ENCODE results near the gene MT1A. TPM values are rescaled to one million over a fixed set of nuclear protein-coding genes. Genes with fewer than 3 reads are reported as not detected.

MT1A gene
- total RNA-seq, result 0.60 and 4.1 TPM in 2 replicates

- intact Hi-C loops (cut with micrococcal nuclease), result no loop called here
- Mint-ChIP-seq H3K27me3 (ENCODE audit: insufficient read depth) (peaks cover 71% of the 10 kb centered on the region), H3K27ac (no peak within 1 kb of the TSS), H3K36me3 (ENCODE audit: low read depth) (no peaks in the 10 kb centered on the region), H3K4me1 (ENCODE audit: low read depth) (peaks cover 32% of the 10 kb centered on the region), H3K9me3 (no peaks in the 10 kb centered on the region), H3K4me3 (peak within 1 kb of the TSS; percentile 78)
- DNase-seq (ENCODE audit: low spot score), result no peak
Measured at GRCh38 chr16:56637814-56638750, at the start of gene MT1A. MT1A (plus strand) TSS chr16:56638666; CDS start chr16:56638739, 73 bp downstream.

DNA sequence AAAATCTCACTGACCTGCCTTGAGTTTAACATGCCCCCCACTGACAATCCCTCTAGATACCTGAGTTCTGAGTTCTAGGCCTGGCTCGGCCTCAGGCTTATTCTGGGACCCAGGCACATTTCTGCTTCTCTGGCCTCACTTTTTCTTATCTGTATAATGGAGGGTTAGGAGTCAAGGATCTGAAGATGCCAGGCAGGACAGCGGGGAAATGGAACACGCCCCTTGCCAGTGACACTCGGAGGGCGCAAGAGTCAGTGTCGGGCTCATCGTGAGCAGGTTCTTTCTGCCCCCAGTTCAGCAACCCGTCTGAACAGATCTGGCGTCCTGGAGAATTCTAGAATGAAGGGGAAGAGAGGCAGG, 49.7 kb upstream of the MT1A start:
- Mint-ChIP-seq H3K4me1 (ENCODE audit: low read depth) (peaks cover 20% of the 10 kb centered on the region), H3K27ac (no peak overlapping the region), H3K27me3 (ENCODE audit: insufficient read depth) (peaks cover 34% of the 10 kb centered on the region), H3K9me3 (no peaks in the 10 kb centered on the region), H3K4me3 (peak overlapping the region; percentile 79), H3K36me3 (ENCODE audit: low read depth) (peaks cover 3% of the 10 kb centered on the region)
- intact Hi-C loops (cut with micrococcal nuclease), result no loop called here
- DNase-seq (ENCODE audit: low spot score), result no peak

GRCh38 chr16:56589141-56590039, 49.1 kb upstream of the MT1A start, which contains the start of gene MT3:
MT3 (plus strand) TSS chr16:56589528; CDS start chr16:56589591, 63 bp downstream.
- Mint-ChIP-seq H3K27ac (no peak within 1 kb of the TSS), H3K4me3 (peak within 1 kb of the TSS; percentile 82), H3K36me3 (ENCODE audit: low read depth) (peaks cover 3% of the 10 kb centered on the region), H3K4me1 (ENCODE audit: low read depth) (peaks cover 20% of the 10 kb centered on the region), H3K27me3 (ENCODE audit: insufficient read depth) (peaks cover 34% of the 10 kb centered on the region), H3K9me3 (no peaks in the 10 kb centered on the region)
- DNase-seq (ENCODE audit: low spot score), result peak; percentile 13
- intact Hi-C loops (cut with micrococcal nuclease), result no loop called here

- peaks cover 39% of the 10 kb centered on the region for H3K27me3 Mint-ChIP-seq (ENCODE audit: insufficient read depth)
Measured at GRCh38 chr16:56591377-56592060, 46.9 kb upstream of the MT1A start.

GRCh38 chr16:56593573-56594291, 44.7 kb upstream of the MT1A start:
- intact Hi-C loops (cut with micrococcal nuclease), result no loop called here
- Mint-ChIP-seq H3K4me1 (ENCODE audit: low read depth) (peaks cover 18% of the 10 kb centered on the region), H3K27ac (no peak overlapping the region)

More at GRCh38 chr16:56591377-56592060, 46.9 kb upstream of the MT1A start:
- DNase-seq (ENCODE audit: low spot score), result no peak
- Mint-ChIP-seq H3K36me3 (ENCODE audit: low read depth) (peaks cover 3% of the 10 kb centered on the region), H3K4me3 (no peak overlapping the region), H3K9me3 (no peaks in the 10 kb centered on the region), H3K4me1 (ENCODE audit: low read depth) (peaks cover 20% of the 10 kb centered on the region), H3K27ac (no peak overlapping the region)
- intact Hi-C loops (cut with micrococcal nuclease), result no loop called here

GRCh38 chr16:56594292-56594619, 44.2 kb upstream of the MT1A start:
- intact Hi-C loops (cut with micrococcal nuclease), result no loop called here
- no peak for DNase-seq (ENCODE audit: low spot score)
- Mint-ChIP-seq H3K4me3 (no peak overlapping the region), H3K9me3 (no peaks in the 10 kb centered on the region), H3K27ac (peak overlapping the region; percentile 23), H3K4me1 (ENCODE audit: low read depth) (peaks cover 15% of the 10 kb centered on the region), H3K36me3 (ENCODE audit: low read depth) (no peaks in the 10 kb centered on the region), H3K27me3 (ENCODE audit: insufficient read depth) (peaks cover 40% of the 10 kb centered on the region)

More at GRCh38 chr16:56593573-56594291, 44.7 kb upstream of the MT1A start:
- H3K36me3 Mint-ChIP-seq (ENCODE audit: low read depth), result peaks cover 2% of the 10 kb centered on the region
- H3K9me3 Mint-ChIP-seq, result no peaks in the 10 kb centered on the region
- H3K27me3 Mint-ChIP-seq (ENCODE audit: insufficient read depth), result peaks cover 42% of the 10 kb centered on the region
- H3K4me3 Mint-ChIP-seq, result no peak overlapping the region
- DNase-seq (ENCODE audit: low spot score), result no peak

GRCh38 chr16:56600398-56600999, 38.0 kb upstream of the MT1A start:
- Mint-ChIP-seq H3K27me3 (ENCODE audit: insufficient read depth) (peaks cover 26% of the 10 kb centered on the region), H3K36me3 (ENCODE audit: low read depth) (no peaks in the 10 kb centered on the region), H3K4me1 (ENCODE audit: low read depth) (peaks cover 4% of the 10 kb centered on the region), H3K27ac (no peak overlapping the region), H3K9me3 (no peaks in the 10 kb centered on the region), H3K4me3 (no peak overlapping the region)
- intact Hi-C loops (cut with micrococcal nuclease), result loop anchor here (1.0 kb wide), 1 partner anchor 23 kb away; no protein-coding TSS in a partner anchor
- no peak for DNase-seq (ENCODE audit: low spot score)

GRCh38 chr16:56601325-56601724, 37.1 kb upstream of the MT1A start:
- Mint-ChIP-seq H3K27ac (no peak overlapping the region), H3K4me3 (no peak overlapping the region), H3K9me3 (no peaks in the 10 kb centered on the region), H3K4me1 (ENCODE audit: low read depth) (peaks cover 5% of the 10 kb centered on the region), H3K27me3 (ENCODE audit: insufficient read depth) (peaks cover 20% of the 10 kb centered on the region), H3K36me3 (ENCODE audit: low read depth) (no peaks in the 10 kb centered on the region)
- no peak for DNase-seq (ENCODE audit: low spot score)
- intact Hi-C loops (cut with micrococcal nuclease), result no loop called here

DNA sequence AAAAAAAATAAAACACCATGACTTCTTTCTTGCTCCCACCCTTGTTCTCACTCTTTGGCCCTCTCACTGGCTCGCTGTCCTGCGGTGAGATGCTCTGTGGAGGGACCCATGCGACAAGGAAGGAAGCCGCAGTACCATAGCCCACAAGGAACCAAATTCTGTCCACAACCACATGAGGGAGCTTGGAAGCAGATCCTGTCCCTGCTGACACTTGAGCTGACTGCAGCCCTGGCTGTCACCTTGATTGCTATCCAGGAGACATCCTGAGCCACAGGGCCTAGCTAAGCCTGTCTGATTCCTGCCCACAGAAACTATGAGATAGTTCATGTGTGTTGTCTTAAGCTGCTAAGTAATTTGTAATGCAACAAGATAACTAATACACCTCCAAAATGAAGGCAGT, 34.9 kb upstream of the MT1A start:
- Mint-ChIP-seq H3K4me1 (ENCODE audit: low read depth) (peaks cover 24% of the 10 kb centered on the region), H3K9me3 (no peaks in the 10 kb centered on the region), H3K27ac (no peak overlapping the region), H3K36me3 (ENCODE audit: low read depth) (no peaks in the 10 kb centered on the region), H3K27me3 (ENCODE audit: insufficient read depth) (peaks cover 5% of the 10 kb centered on the region), H3K4me3 (no peak overlapping the region)
- no peak for DNase-seq (ENCODE audit: low spot score)
- intact Hi-C loops (cut with micrococcal nuclease), result loop anchor here (1.0 kb wide), 1 partner anchor 99 kb away; no protein-coding TSS in a partner anchor

DNA sequence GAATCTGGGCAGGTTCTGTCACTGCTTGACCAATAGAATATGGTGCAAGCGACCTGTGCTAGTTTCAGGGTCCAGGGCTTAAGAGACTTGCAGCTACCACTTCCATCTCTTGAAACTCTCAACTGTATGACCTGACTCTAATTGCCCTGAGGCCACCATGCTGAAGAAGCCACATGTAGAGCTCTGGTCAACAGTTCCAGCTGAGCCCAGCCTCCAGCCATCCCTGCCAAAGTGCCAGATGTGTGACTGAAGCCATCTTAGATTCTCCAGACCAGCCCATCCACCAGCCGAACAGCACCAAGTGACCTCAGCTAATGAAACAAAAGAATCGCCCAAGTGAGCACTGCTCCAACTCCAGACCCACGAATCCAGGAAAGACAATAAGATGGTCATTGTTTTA, 33.5 kb upstream of the MT1A start:
- intact Hi-C loops (cut with micrococcal nuclease), result loop anchor here (5.0 kb wide), 1 partner anchor 327 kb away; the partner anchor contains the start of gene HERPUD1
- H3K27ac Mint-ChIP-seq, result no peak overlapping the region

DNA sequence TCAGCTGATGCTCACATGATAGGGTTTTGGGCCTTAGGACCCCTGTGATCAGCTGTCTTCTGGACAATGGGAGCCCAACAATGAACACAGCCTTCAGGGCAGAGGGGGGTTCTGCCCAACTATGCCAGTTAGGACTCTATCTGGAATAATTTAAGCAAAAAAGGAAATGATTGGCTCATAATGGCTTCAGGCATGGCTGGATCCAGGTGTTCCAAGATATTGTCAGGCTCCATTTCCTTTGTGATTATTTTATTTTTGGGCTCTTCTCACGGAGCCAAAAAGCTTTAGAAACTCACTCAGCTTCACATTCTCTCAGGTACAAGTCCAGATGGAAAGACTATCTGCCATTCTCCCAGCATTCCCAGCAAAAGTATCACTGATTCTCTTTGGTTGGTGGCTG, 33.0 kb upstream of the MT1A start:
- no peak for DNase-seq (ENCODE audit: low spot score)
- Mint-ChIP-seq H3K4me1 (ENCODE audit: low read depth) (peaks cover 36% of the 10 kb centered on the region), H3K27me3 (ENCODE audit: insufficient read depth) (peaks cover 5% of the 10 kb centered on the region), H3K27ac (no peak overlapping the region), H3K4me3 (no peak overlapping the region), H3K36me3 (ENCODE audit: low read depth) (peaks cover 3% of the 10 kb centered on the region), H3K9me3 (no peaks in the 10 kb centered on the region)
- intact Hi-C loops (cut with micrococcal nuclease), result loop anchor here (5.0 kb wide), 1 partner anchor 327 kb away; the partner anchor contains the start of gene HERPUD1

More for the DNA sequence above, 33.5 kb upstream of the MT1A start:
- H3K27me3 Mint-ChIP-seq (ENCODE audit: insufficient read depth), result peaks cover 5% of the 10 kb centered on the region
- no peaks in the 10 kb centered on the region for H3K9me3 Mint-ChIP-seq
- H3K36me3 Mint-ChIP-seq (ENCODE audit: low read depth), result peaks cover 3% of the 10 kb centered on the region
- H3K4me3 Mint-ChIP-seq, result no peak overlapping the region
- DNase-seq (ENCODE audit: low spot score), result no peak
- H3K4me1 Mint-ChIP-seq (ENCODE audit: low read depth), result peaks cover 31% of the 10 kb centered on the region
